GM21717 (cell line): ENCODE measurements around the gene PIGR.

Experiments used
- ATAC-seq: cut with Tn5 transposase; IDR thresholded peaks from one replicate; pipeline ENCODE4 v1.9.1; 2021; ENCODE audit warnings: mild to moderate bottlenecking, moderate library complexity; ENCODE audit not compliant: unreplicated experiment

PIGR gene

DNA sequence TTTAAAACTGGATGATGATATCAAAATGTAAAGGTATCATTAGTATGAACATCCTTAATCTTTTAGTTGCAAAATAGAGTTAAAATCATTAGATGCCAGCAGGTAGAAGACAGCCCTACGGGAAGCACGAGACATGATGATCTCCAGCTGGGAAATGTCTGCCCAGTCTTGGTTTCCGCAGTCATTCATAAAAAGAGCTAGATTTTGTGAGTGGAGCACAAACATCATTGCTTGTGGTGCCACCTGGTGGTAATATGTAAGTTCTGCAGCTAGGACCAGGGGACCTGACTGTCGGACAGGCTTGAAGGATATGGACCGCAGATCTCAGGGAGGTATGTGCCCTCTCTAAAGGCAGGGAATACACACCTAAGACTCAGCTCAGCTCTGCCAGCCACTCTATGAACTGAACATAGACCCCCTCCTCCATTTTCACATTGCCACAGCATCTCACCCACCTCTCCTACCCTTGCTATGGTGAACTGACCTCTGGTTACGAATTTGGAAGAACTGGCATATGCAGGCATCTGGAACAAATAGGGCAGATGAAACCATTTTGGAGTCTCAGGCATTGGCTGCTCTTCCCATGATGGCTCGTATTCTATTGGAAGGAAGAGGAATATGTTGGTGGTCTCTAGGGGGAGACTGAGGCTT lies 33.7 kb downstream of the PIGR start:
- ATAC-seq: peak; percentile 43

- ATAC-seq: no peak
Observed at GRCh38 chr1:206911064-206911663, 35.1 kb downstream of the PIGR start.

GRCh38 chr1:206909883-206910318 lies 36.4 kb downstream of the PIGR start:
- ATAC-seq: no peak

- no peak for ATAC-seq
Observed at GRCh38 chr1:206909161-206909882, 36.9 kb downstream of the PIGR start.

- no peak for ATAC-seq
Observed at GRCh38 chr1:206908038-206908437, 38.2 kb downstream of the PIGR start.

GRCh38 chr1:206907304-206907991 lies 38.8 kb downstream of the PIGR start:
- ATAC-seq: no peak

GRCh38 chr1:206905295-206906164 lies 40.7 kb downstream of the PIGR start:
- no peak for ATAC-seq

DNA sequence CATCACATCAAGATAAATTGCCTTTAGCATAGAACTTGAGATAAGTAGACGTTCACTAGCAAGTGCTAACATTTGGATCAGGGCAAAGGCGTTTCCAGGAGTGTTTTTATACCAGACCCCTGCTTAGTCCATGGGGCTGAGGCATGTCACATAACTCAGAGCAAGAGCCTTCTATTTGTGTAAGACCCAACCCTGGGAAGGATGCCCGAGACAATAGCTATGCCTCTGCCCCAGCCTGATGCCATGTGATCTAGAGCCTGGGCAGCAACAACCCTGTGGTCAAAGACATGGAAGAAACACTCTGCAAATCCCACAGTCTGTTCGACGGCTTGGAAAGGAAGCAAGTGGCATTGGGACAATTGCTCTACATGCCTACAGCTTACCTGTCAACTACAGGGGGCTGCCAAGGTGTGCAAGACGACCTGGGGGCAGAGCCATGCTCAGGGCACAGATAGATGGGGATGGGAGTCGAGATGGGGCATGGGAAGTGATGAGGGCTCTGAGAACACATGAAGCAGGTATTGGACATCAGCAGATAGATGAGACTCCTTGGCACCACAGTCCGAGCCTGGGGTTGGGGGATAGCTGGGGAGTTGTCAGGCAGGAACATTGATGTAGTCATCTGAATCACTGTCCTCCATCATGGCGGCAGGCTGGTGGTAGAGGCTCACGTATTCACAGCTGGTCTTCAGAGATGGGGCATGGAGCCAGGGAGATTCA lies 41.7 kb downstream of the PIGR start:
- ATAC-seq: no peak

DNA sequence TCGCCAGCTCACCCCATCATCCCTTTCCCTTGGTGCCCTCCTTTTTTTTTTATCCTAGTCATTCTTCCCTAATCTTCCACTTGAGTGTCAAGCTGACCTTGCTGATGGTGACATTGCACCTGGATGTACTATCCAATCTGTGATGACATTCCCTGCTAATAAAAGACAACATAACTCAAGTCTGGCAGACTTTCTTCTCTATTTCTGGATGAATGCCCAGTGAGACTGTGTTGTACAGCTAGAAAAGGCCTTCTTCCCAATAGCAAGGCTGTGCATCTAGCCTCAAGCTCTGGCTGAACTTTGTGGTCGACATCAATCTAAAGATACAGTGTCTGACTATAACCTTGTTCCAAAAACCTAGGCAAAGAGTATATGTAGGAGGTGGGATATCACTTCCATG lies 42.6 kb downstream of the PIGR start:
- no peak for ATAC-seq

DNA sequence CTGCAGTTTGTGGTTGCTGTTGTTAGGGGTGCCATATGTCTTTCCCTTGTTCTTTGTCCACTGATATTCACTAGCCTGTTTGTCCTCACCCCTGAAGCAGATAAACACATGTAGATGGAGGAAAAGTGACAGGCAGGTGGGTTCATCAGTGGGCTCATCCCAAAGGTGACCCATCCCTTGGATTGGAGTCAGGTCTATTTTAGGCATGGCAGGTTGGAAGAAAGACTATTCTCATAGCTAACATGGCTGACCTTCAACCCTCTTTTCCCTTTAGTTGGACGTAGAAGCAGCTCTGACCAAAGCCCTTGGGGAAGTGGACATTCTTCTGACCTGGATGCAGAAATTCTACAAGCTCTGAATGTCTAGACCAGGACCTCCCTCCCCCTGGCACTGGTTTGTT lies 43.6 kb downstream of the PIGR start:
- ATAC-seq: no peak

DNA sequence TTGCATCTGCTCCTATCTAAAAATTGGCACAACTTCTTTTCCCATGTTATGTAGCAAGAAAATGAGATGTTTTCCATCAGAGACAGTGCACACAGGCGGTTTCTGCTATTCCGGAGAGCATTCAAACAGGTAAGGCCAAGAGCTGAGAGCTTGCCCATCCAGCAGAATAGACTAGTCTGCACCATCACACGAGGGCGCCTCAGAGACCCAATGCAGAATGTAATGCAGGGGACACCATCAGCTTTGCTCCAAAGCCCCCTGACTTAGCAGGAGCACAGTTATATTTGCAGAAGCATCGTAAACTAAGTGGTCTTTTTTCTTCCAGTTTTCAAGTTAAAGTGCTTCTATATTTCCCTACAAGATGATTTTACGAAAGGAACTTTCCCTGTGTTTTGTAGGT lies 44.3 kb downstream of the PIGR start:
- no peak for ATAC-seq

- no peak for ATAC-seq
Observed at GRCh38 chr1:206900149-206900548, 46.1 kb downstream of the PIGR start.

DNA sequence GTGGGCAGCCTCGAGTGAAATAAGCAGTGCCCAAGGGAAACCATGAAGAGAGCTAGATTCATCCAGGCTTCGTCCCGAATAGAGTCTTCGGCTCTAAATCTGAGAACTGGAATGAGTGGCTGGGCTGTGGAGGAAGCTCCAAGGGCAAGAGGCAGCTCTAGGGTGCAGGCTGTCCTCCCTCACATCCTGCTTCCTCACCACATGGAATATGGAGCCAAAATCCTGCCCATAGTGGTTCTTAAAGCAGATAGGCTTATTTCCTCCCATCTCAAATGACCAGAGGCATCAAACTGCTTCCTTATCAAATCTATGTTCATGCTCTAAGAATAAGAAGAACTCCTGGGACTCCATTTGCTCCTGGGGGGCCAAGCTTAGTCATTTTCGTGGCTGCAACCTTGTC lies 46.5 kb downstream of the PIGR start:
- ATAC-seq: no peak

DNA sequence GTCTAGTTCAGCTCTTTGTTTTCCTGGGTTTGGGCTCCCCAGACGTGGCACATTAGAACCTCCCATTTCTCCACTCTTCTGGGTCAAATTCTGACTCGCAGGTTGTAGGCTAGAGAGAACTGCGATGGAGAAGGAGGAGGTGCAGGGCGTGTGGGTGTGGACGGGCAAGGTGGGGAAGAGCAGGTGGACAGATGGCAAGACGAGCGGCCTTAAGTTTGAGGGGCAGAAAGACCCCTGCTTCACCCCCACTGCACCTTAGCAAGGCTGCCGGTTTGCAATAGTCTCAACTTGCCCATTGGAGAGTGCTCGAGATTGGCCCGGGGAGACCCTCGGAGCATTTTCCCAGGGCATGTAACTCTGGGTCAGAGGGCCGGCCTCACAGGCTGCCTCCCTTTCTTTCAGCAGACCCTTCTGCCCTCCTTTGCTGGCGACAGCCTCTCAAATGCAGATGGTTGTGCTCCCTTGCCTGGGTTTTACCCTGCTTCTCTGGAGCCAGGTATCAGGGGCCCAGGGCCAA lies 47.3 kb downstream of the PIGR start:
- no peak for ATAC-seq

GRCh38 chr1:206898089-206898914 lies 48.0 kb downstream of the PIGR start:
- ATAC-seq: no peak

DNA sequence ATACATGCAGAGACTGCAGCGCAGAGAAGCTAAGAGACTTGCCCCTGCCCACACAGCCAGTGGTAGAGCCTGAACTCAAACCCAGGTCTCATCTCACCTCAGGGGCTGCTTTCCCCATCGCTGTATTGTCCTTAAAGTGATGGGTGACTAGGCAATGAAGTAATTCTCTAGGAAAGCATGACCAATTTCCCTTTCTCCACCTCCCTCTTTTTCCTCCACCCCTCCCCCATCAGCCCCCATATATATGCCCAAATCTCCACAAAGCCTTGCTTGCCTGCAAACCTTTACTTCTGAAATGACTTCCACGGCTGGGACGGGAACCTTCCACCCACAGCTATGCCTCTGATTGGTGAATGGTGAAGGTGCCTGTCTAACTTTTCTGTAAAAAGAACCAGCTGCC lies 49.1 kb downstream of the PIGR start, which contains the start of gene IL24:
Gene IL24, plus strand, starts transcription at position 269 of the 400 bp plus-strand sequence. CDS start 390 bp downstream, outside the sequence.
- ATAC-seq: no peak

GRCh38 chr1:206896261-206896660 lies 50.0 kb downstream of the PIGR start:
- no peak for ATAC-seq

GRCh38 chr1:206895837-206896242 lies 50.4 kb downstream of the PIGR start:
- no peak for ATAC-seq

DNA sequence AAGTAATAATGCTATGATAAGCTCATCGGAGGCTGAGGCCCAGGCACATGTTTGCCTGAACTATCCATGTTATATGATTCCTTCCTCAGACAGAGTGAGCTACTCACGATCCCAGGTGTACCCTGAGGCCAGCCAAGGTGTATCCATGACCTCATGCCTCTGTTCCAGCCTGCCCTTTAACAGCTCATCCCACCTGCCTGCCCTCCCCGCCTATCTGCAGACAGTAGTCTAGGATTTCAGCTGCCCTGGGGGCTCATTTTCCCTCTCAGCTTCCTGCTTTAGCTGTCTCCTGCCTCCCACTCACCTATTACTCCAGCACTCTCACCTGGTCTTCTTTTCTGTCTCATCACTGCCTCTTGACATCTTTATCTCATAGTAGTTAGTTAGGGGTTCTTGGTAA lies 50.9 kb downstream of the PIGR start:
- ATAC-seq: no peak
